HEK293 (cell line): ENCODE results near the gene RAP1GAP.

ENCODE experiments used
- CTCF ChIA-PET: fragments of 350-600 bp; formaldehyde crosslinking; extraction: SDS; loops from one replicate; lab custom pipeline; 2021; ENCODE audit warnings: antibody characterized with exemption; lab: Yijun Ruan, JAX
- POLR2A ChIA-PET: fragments of 300-600 bp; formaldehyde crosslinking; extraction: SDS; loops from one replicate; lab custom pipeline; 2020; ENCODE audit warnings: antibody characterized with exemption, inconsistent platforms; lab: Yijun Ruan, JAX
- H3K27ac ChIP-seq: fragments of 200-500 bp; sonication (Bioruptor generic); 2 replicates; pipeline ENCODE4 v1.5.1; 2014; ENCODE audit warnings: low read depth, low read length, control low read depth, inconsistent platforms; ENCODE audit errors: extremely low read depth
- H3K36me3 ChIP-seq, 2 experiments: fragments of 200-500 bp in 1 of 2; sonication (Bioruptor generic) in 1 of 2; 1 replicate in 1 of 2; 2 replicates in 1 of 2; pipeline ENCODE4 v1.5.1; 2014 to 2017; ENCODE audit warnings: inconsistent platforms in 2 of 2, low read length in 2 of 2; ENCODE audit not compliant: control insufficient read depth in 2 of 2, insufficient read depth in 1 of 2
- H3K4me1 ChIP-seq: fragments of 200-500 bp; sonication (Bioruptor generic); 2 replicates; pipeline ENCODE4 v1.5.1; 2014; ENCODE audit warnings: mild to moderate bottlenecking, low read length, inconsistent platforms; ENCODE audit not compliant: control insufficient read depth, insufficient read depth
- H3K4me3 ChIP-seq: 2 replicates; pipeline ENCODE4 v1.5.1; 2011; ENCODE audit warnings: low read depth, mild to moderate bottlenecking, control low read depth, low read length, moderate library complexity
- H3K9me3 ChIP-seq: fragments of 200-500 bp; sonication (Bioruptor generic); 2 replicates; pipeline ENCODE4 v1.5.1; 2014; ENCODE audit warnings: low read depth, low read length, inconsistent platforms; ENCODE audit not compliant: control insufficient read depth, insufficient read depth
- ELK4 ChIP-seq: IDR thresholded peaks from 2 replicates; pipeline ENCODE4 v1.6.1; 2011; ENCODE audit warnings: mild to moderate bottlenecking, low read depth, low read length, borderline replicate concordance
- GLI4 ChIP-seq: fragments of 450-650 bp; formaldehyde crosslinking; IDR thresholded peaks from 2 replicates; pipeline ENCODE4 v1.5.1; 2016; ENCODE audit warnings: missing biosample characterization, missing genetic modification characterization
- IKZF3 ChIP-seq: fragments of 450-650 bp; IDR thresholded peaks from 2 replicates; pipeline ENCODE4 v1.5.0; 2018; ENCODE audit warnings: missing biosample characterization, mild to moderate bottlenecking, missing genetic modification characterization, moderate library complexity
- KLF9 ChIP-seq: fragments of 450-650 bp; formaldehyde crosslinking; IDR thresholded peaks from 2 replicates; pipeline ENCODE4 v1.5.1; 2016; ENCODE audit warnings: missing biosample characterization, missing genetic modification characterization, low read depth
- SP3 ChIP-seq: fragments of 450-650 bp; formaldehyde crosslinking; IDR thresholded peaks from 2 replicates; pipeline ENCODE4 v1.5.1; 2016; ENCODE audit warnings: missing biosample characterization, missing genetic modification characterization
- ZBTB10 ChIP-seq: fragments of 450-650 bp; formaldehyde crosslinking; IDR thresholded peaks from 2 replicates; pipeline ENCODE4 v1.5.1; 2016; ENCODE audit warnings: missing biosample characterization, missing genetic modification characterization
- ZBTB48 ChIP-seq: fragments of 450-650 bp; formaldehyde crosslinking; IDR thresholded peaks from 2 replicates; pipeline ENCODE4 v1.5.1; 2016; ENCODE audit warnings: missing biosample characterization, missing genetic modification characterization
- ZBTB8A ChIP-seq: fragments of 450-650 bp; formaldehyde crosslinking; IDR thresholded peaks from 2 replicates; pipeline ENCODE4 v1.5.1; 2016; ENCODE audit warnings: missing biosample characterization, missing genetic modification characterization
- ZFP69B ChIP-seq: fragments of 450-650 bp; formaldehyde crosslinking; IDR thresholded peaks from 2 replicates; pipeline ENCODE4 v1.5.1; 2016; ENCODE audit warnings: missing biosample characterization, missing genetic modification characterization
- ZNF10 ChIP-seq: fragments of 450-650 bp; formaldehyde crosslinking; IDR thresholded peaks from 2 replicates; pipeline ENCODE4 v1.5.1; 2017; ENCODE audit warnings: missing biosample characterization, missing genetic modification characterization
- ZNF114 ChIP-seq: fragments of 450-650 bp; formaldehyde crosslinking; IDR thresholded peaks from 2 replicates; pipeline ENCODE4 v1.5.0; 2017; ENCODE audit warnings: missing biosample characterization, missing genetic modification characterization
- ZNF146 ChIP-seq: fragments of 450-650 bp; formaldehyde crosslinking; IDR thresholded peaks from 2 replicates; pipeline ENCODE4 v1.5.1; 2016; ENCODE audit warnings: missing biosample characterization, missing genetic modification characterization
- ZNF169 ChIP-seq: fragments of 450-650 bp; formaldehyde crosslinking; IDR thresholded peaks from 2 replicates; pipeline ENCODE4 v1.5.1; 2016; ENCODE audit warnings: missing biosample characterization, missing genetic modification characterization
- ZNF174 ChIP-seq: fragments of 450-650 bp; formaldehyde crosslinking; IDR thresholded peaks from 2 replicates; pipeline ENCODE4 v1.5.0; 2017; ENCODE audit warnings: missing biosample characterization, mild to moderate bottlenecking, missing genetic modification characterization
- ZNF221 ChIP-seq: fragments of 450-650 bp; formaldehyde crosslinking; IDR thresholded peaks from 2 replicates; pipeline ENCODE4 v1.5.1; 2017; ENCODE audit warnings: missing biosample characterization, missing genetic modification characterization, borderline replicate concordance
- ZNF23 ChIP-seq: fragments of 450-650 bp; formaldehyde crosslinking; IDR thresholded peaks from 2 replicates; pipeline ENCODE4 v1.5.1; 2016; ENCODE audit warnings: missing biosample characterization, missing genetic modification characterization, borderline replicate concordance
- ZNF239 ChIP-seq: fragments of 450-650 bp; formaldehyde crosslinking; IDR thresholded peaks from 2 replicates; pipeline ENCODE4 v1.5.1; 2016; ENCODE audit warnings: missing biosample characterization, missing genetic modification characterization
- ZNF24 ChIP-seq: fragments of 450-650 bp; formaldehyde crosslinking; IDR thresholded peaks from 2 replicates; pipeline ENCODE4 v1.5.1; 2016; ENCODE audit warnings: missing biosample characterization, missing genetic modification characterization
- ZNF292 ChIP-seq: fragments of 450-650 bp; formaldehyde crosslinking; IDR thresholded peaks from 2 replicates; pipeline ENCODE4 v1.5.1; 2016; ENCODE audit warnings: low read depth, missing biosample characterization, missing genetic modification characterization, borderline replicate concordance
- ZNF433 ChIP-seq: fragments of 450-650 bp; formaldehyde crosslinking; IDR thresholded peaks from 2 replicates; pipeline ENCODE4 v1.5.1; 2016; ENCODE audit warnings: missing biosample characterization, missing genetic modification characterization, low read depth
- ZNF449 ChIP-seq: fragments of 450-650 bp; formaldehyde crosslinking; IDR thresholded peaks from 2 replicates; pipeline ENCODE4 v1.5.1; 2017; ENCODE audit warnings: missing biosample characterization, mild to moderate bottlenecking, missing genetic modification characterization, moderate library complexity
- ZNF488 ChIP-seq: fragments of 450-650 bp; formaldehyde crosslinking; IDR thresholded peaks from 2 replicates; pipeline ENCODE4 v1.5.1; 2016; ENCODE audit warnings: missing biosample characterization, missing genetic modification characterization
- ZNF501 ChIP-seq: fragments of 450-650 bp; formaldehyde crosslinking; IDR thresholded peaks from 2 replicates; pipeline ENCODE4 v1.5.1; 2016; ENCODE audit warnings: missing biosample characterization, missing genetic modification characterization
- ZNF514 ChIP-seq: fragments of 450-650 bp; formaldehyde crosslinking; IDR thresholded peaks from 2 replicates; pipeline ENCODE4 v1.5.1; 2016; ENCODE audit warnings: missing biosample characterization, missing genetic modification characterization
- ZNF529 ChIP-seq: fragments of 450-650 bp; formaldehyde crosslinking; IDR thresholded peaks from 2 replicates; pipeline ENCODE4 v1.5.1; 2017; ENCODE audit warnings: missing genetic modification characterization, missing biosample characterization; ENCODE audit not compliant: insufficient replicate concordance
- ZNF600 ChIP-seq: fragments of 450-650 bp; formaldehyde crosslinking; IDR thresholded peaks from 2 replicates; pipeline ENCODE4 v1.5.1; 2016; ENCODE audit warnings: missing biosample characterization, missing genetic modification characterization
- ZNF639 ChIP-seq: fragments of 450-650 bp; formaldehyde crosslinking; IDR thresholded peaks from 2 replicates; pipeline ENCODE4 v1.5.1; 2016; ENCODE audit warnings: missing biosample characterization, missing genetic modification characterization
- ZNF654 ChIP-seq: fragments of 450-650 bp; formaldehyde crosslinking; IDR thresholded peaks from 2 replicates; pipeline ENCODE4 v1.5.1; 2016; ENCODE audit warnings: low read depth, missing biosample characterization, missing genetic modification characterization
- ZNF664 ChIP-seq: fragments of 450-650 bp; formaldehyde crosslinking; IDR thresholded peaks from 2 replicates; pipeline ENCODE4 v1.5.1; 2016; ENCODE audit warnings: missing biosample characterization, missing genetic modification characterization

The RAP1GAP gene

GRCh38 chr1:21575351-21575942 is 93.7 kb downstream of the RAP1GAP start:
- H3K9me3 ChIP-seq, result no peaks in the 10 kb centered on the region
- no peaks in the 10 kb centered on the region; the same call in 1 of the 2 replicates for H3K4me1 ChIP-seq
- no peak for TF ChIP-seq ZNF23
- no peak for TF ChIP-seq ZNF501
- TF ChIP-seq ELK4, result no peak
- no peak for TF ChIP-seq ZFP69B (tag by site-specific recombination)
- TF ChIP-seq IKZF3 (tag by site-specific recombination), result no peak
- no peak for TF ChIP-seq ZBTB8A (tag by site-specific recombination)
- no peak for TF ChIP-seq ZNF239 (tag by site-specific recombination)
- TF ChIP-seq ZNF514 (tag by site-specific recombination), result no peak
- no peak for TF ChIP-seq KLF9
- no peak for TF ChIP-seq GLI4 (tag by site-specific recombination)
- no peak for TF ChIP-seq ZNF488 (tag by site-specific recombination)
- TF ChIP-seq SP3 (tag by site-specific recombination), result no peak
- TF ChIP-seq ZNF10 (tag by site-specific recombination), result no peak
- TF ChIP-seq ZNF600 (tag by site-specific recombination), result no peak
- TF ChIP-seq ZBTB48 (tag by site-specific recombination), result no peak
- TF ChIP-seq ZNF146 (tag by site-specific recombination), result no peak
- no peak for TF ChIP-seq ZNF292 (tag by site-specific recombination)
- no peak for TF ChIP-seq ZNF174
- CTCF ChIA-PET, result interaction anchor here (0.6 to 3.0 kb wide), 3 partner anchors 9 to 1015 kb away, joined by 3 to 36 read pairs (median 3); no protein-coding TSS in a partner anchor
- H3K4me3 ChIP-seq, result no peak overlapping the region
- POLR2A ChIA-PET, result no interaction called here
- no peaks in the 10 kb centered on the region for H3K36me3 ChIP-seq
- no peak overlapping the region for H3K27ac ChIP-seq

GRCh38 chr1:21574466-21575151 is 94.5 kb downstream of the RAP1GAP start:
- Histone ChIP-seq H3K9me3 (no peaks in the 10 kb centered on the region), H3K4me1 (no peaks in the 10 kb centered on the region; the same call in 1 of the 2 replicates), H3K27ac (no peak overlapping the region; the same call in 1 of the 2 replicates), H3K36me3 (no peaks in the 10 kb centered on the region), H3K4me3 (no peak overlapping the region)
- CTCF ChIA-PET, result interaction anchor here (0.6 to 3.0 kb wide), 8 partner anchors 9 to 1016 kb away, joined by 3 to 36 read pairs (median 3); partner anchors contain the start of gene ALPL
- POLR2A ChIA-PET, result no interaction called here
- TF ChIP-seq ZBTB10, result no peak
- TF ChIP-seq ZNF654 (tag by site-specific recombination), result no peak
- no peak for TF ChIP-seq ZNF529
- TF ChIP-seq ZNF221 (tag by site-specific recombination), result no peak
- TF ChIP-seq ZNF449 (tag by site-specific recombination), result no peak
- no peak for TF ChIP-seq ZNF664 (tag by site-specific recombination)
- TF ChIP-seq ZNF169 (tag by site-specific recombination), result no peak
- TF ChIP-seq ZNF114 (tag by site-specific recombination), result no peak
- TF ChIP-seq ZNF433, result no peak
- TF ChIP-seq ZNF24 (tag by site-specific recombination), result no peak
- no peak for TF ChIP-seq ZNF639
